Left ventricle myocardium inferior (tissue), 1 donor: Measurements from ENCODE around the gene SERPINE3. TPM values are rescaled to one million over a fixed set of nuclear protein-coding genes. Genes with fewer than 3 reads are reported as not detected.

Experiments used
- DNase-seq: peaks from one replicate; pipeline ENCODE4 v3.0.0-alpha.2; 2020
- H3K27ac ChIP-seq: fragments of 200-600 bp; replicated peaks from 2 replicates; pipeline ENCODE4 v1.8.0; 2021
- H3K27me3 ChIP-seq: fragments of 200-600 bp; 2 replicates; pipeline ENCODE4 v1.8.0; 2021; ENCODE audit warnings: low read depth
- H3K36me3 ChIP-seq: fragments of 200-600 bp; 2 replicates; pipeline ENCODE4 v1.8.0; 2021
- H3K4me1 ChIP-seq: fragments of 200-600 bp; 2 replicates; pipeline ENCODE4 v1.8.0; 2021
- H3K4me3 ChIP-seq: fragments of 200-600 bp; 2 replicates; pipeline ENCODE4 v1.8.0; 2021; ENCODE audit warnings: mild to moderate bottlenecking, moderate library complexity
- H3K9me3 ChIP-seq: fragments of 200-600 bp; replicated peaks from 2 replicates; pipeline ENCODE4 v1.8.0; 2021
- intact Hi-C: fragments of 100-400 bp; cut with micrococcal nuclease; formaldehyde crosslinking; loops from one replicate; pipeline ENCODE4 v1.11.0; 2022
- total RNA-seq: library from RNA; stranded (reverse); fragmentation: NEBNext Ultra II Directional; extraction: Animal tissue kit (Norgen Biotek cat#: 25700); gene quantifications from one replicate; pipeline ENCODE4 v1.2.1, GENCODE V29; 2021
- TF ChIP-seq, protein P1 (sequence below): fragments of 200-600 bp; IDR thresholded peaks from 2 replicates; pipeline ENCODE4 v1.8.0; 2021; ENCODE audit warnings: antibody characterized with exemption, mild to moderate bottlenecking, borderline replicate concordance
- donor health status: DM: no; HTN: yes; CAD: no; lungs with severe emphysema.

SERPINE3 gene
- total RNA-seq, 1 donor from 2014 or later, result not detected

- Histone ChIP-seq H3K4me1 (no peaks in the 10 kb centered on the region), H3K27ac (no peak overlapping the region), H3K36me3 (no peaks in the 10 kb centered on the region), H3K4me3 (no peak overlapping the region), H3K27me3 (no peaks in the 10 kb centered on the region), H3K9me3 (no peaks in the 10 kb centered on the region)
- no peak for DNase-seq
- intact Hi-C loops, result no loop called here
- TF ChIP-seq, protein P1, sequence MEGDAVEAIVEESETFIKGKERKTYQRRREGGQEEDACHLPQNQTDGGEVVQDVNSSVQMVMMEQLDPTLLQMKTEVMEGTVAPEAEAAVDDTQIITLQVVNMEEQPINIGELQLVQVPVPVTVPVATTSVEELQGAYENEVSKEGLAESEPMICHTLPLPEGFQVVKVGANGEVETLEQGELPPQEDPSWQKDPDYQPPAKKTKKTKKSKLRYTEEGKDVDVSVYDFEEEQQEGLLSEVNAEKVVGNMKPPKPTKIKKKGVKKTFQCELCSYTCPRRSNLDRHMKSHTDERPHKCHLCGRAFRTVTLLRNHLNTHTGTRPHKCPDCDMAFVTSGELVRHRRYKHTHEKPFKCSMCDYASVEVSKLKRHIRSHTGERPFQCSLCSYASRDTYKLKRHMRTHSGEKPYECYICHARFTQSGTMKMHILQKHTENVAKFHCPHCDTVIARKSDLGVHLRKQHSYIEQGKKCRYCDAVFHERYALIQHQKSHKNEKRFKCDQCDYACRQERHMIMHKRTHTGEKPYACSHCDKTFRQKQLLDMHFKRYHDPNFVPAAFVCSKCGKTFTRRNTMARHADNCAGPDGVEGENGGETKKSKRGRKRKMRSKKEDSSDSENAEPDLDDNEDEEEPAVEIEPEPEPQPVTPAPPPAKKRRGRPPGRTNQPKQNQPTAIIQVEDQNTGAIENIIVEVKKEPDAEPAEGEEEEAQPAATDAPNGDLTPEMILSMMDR, result no peak
These were observed 12.7 kb upstream of the SERPINE3 start for GRCh38 chr13:51326777-51327176.

DNA sequence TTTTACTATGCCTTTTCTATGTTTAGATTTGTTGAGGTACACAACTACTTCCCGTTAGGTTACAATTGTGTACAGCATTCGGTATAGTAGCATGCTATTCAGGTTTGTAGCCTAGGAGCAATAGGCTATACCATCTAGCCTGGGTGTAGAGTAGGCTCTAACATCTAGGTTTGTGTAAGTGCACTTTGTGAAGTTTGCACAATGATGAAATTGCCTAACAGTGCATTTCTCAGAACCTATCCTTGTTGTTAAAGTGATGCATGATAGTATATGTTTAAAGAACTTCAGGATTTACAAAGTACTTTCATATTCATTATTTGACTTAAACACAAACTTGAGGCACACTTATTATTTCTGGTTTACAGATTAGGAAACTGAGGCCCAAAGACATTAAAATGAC lies 11.5 kb upstream of the SERPINE3 start:
- Histone ChIP-seq H3K36me3 (no peaks in the 10 kb centered on the region), H3K27me3 (no peaks in the 10 kb centered on the region), H3K4me1 (no peaks in the 10 kb centered on the region), H3K9me3 (no peaks in the 10 kb centered on the region), H3K27ac (no peak overlapping the region), H3K4me3 (no peak overlapping the region)
- DNase-seq, result no peak
- TF ChIP-seq, protein P1, result no peak
- intact Hi-C loops, result no loop called here

GRCh38 chr13:51328488-51328887 lies 11.0 kb upstream of the SERPINE3 start:
- H3K9me3 ChIP-seq, result no peaks in the 10 kb centered on the region
- no peaks in the 10 kb centered on the region for H3K36me3 ChIP-seq
- H3K27me3 ChIP-seq, result no peaks in the 10 kb centered on the region
- TF ChIP-seq, protein P1, result no peak
- H3K4me1 ChIP-seq, result no peaks in the 10 kb centered on the region
- H3K27ac ChIP-seq, result no peak overlapping the region
- H3K4me3 ChIP-seq, result no peak overlapping the region
- intact Hi-C loops, result no loop called here
- DNase-seq, result no peak

- Histone ChIP-seq H3K36me3 (no peaks in the 10 kb centered on the region), H3K27me3 (no peaks in the 10 kb centered on the region), H3K4me3 (no peak overlapping the region), H3K9me3 (no peaks in the 10 kb centered on the region), H3K27ac (no peak overlapping the region), H3K4me1 (no peaks in the 10 kb centered on the region)
- DNase-seq, result no peak
- intact Hi-C loops, result no loop called here
- TF ChIP-seq, protein P1, result no peak
These were observed 9.9 kb upstream of the SERPINE3 start for GRCh38 chr13:51329606-51330005.

DNA sequence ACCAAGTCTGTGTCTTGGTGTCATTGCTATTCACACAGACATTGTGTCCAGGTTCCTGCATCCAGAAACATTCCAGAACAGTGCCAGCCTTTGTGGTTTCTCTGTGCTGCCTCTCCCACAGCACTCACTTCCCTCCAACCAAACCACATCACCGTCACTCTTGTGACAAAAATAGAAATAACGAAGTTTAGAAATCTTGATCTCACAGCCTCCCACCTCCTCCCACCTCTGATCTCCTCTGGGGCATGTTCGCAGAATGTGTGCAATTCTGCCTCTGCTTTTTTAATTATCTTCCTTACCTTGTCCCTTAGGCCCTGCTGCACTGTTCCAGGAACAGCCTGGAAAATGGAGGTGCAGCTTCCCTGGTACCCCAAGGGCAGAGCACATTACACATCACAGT lies 8.7 kb upstream of the SERPINE3 start:
- DNase-seq, result no peak
- Histone ChIP-seq H3K4me1 (no peaks in the 10 kb centered on the region), H3K4me3 (no peak overlapping the region), H3K27ac (no peak overlapping the region), H3K27me3 (no peaks in the 10 kb centered on the region), H3K36me3 (no peaks in the 10 kb centered on the region), H3K9me3 (no peaks in the 10 kb centered on the region)
- intact Hi-C loops, result no loop called here
- TF ChIP-seq, protein P1, result no peak

GRCh38 chr13:51331354-51331861 lies 8.1 kb upstream of the SERPINE3 start:
- H3K36me3 ChIP-seq, result no peaks in the 10 kb centered on the region

More at GRCh38 chr13:51331354-51331861, 8.1 kb upstream of the SERPINE3 start:
- no peaks in the 10 kb centered on the region for H3K4me1 ChIP-seq
- TF ChIP-seq, protein P1, result no peak
- H3K4me3 ChIP-seq, result no peak overlapping the region
- no peaks in the 10 kb centered on the region for H3K27me3 ChIP-seq
- no peak overlapping the region for H3K27ac ChIP-seq
- no peak for DNase-seq
- no peaks in the 10 kb centered on the region for H3K9me3 ChIP-seq
- intact Hi-C loops, result no loop called here
